ENCODE data around the gene C19orf25. TPM values are rescaled to one million over a fixed set of nuclear protein-coding genes. Genes with fewer than 3 reads are reported as not detected.

Gene C19orf25
- total RNA-seq, 1 donor = 37.7 TPM

DNA sequence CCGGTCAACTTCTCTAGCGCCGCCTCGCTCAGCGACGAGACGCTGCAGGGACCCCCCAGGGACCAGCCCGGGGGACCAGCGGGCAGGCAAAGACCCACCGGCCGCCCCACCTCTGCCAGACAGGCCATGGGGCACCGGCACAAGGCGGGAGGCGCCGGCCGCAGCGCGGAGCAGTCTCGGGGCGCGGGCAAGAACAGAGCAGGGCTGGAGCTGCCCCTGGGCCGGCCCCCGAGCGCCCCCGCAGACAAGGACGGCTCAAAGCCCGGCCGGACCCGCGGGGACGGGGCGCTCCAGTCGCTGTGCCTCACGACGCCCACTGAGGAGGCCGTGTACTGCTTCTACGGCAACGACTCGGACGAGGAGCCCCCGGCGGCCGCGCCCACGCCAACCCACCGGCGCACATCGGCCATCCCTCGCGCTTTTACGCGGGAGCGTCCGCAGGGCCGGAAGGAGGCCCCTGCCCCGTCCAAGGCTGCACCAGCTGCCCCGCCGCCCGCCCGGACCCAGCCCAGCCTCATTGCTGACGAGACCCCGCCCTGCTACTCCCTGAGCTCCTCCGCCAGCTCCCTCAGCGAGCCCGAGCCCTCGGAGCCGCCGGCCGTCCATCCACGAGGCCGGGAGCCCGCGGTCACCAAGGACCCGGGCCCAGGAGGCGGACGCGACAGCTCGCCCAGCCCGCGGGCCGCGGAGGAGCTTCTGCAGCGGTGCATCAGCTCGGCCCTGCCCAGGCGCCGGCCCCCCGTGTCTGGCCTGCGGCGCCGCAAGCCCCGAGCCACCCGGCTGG lies 11.3 kb downstream of the C19orf25 start:
- no peak for DNase-seq (ENCODE audit: low read depth in 2 of 3, low spot score in 2 of 3)

DNA sequence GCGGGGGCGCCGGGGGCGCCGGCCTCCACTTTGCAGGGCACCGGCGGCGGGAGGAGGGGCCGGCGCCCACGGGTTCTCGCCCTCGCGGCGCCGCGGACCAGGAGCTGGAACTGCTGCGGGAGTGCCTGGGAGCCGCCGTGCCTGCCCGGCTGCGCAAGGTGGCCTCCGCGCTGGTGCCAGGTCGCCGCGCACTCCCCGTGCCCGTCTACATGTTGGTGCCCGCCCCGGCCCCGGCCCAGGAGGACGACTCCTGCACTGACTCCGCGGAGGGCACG lies 11.9 kb downstream of the C19orf25 start:
- no peak for DNase-seq (ENCODE audit: low read depth in 2 of 3, low spot score in 2 of 3)

DNA sequence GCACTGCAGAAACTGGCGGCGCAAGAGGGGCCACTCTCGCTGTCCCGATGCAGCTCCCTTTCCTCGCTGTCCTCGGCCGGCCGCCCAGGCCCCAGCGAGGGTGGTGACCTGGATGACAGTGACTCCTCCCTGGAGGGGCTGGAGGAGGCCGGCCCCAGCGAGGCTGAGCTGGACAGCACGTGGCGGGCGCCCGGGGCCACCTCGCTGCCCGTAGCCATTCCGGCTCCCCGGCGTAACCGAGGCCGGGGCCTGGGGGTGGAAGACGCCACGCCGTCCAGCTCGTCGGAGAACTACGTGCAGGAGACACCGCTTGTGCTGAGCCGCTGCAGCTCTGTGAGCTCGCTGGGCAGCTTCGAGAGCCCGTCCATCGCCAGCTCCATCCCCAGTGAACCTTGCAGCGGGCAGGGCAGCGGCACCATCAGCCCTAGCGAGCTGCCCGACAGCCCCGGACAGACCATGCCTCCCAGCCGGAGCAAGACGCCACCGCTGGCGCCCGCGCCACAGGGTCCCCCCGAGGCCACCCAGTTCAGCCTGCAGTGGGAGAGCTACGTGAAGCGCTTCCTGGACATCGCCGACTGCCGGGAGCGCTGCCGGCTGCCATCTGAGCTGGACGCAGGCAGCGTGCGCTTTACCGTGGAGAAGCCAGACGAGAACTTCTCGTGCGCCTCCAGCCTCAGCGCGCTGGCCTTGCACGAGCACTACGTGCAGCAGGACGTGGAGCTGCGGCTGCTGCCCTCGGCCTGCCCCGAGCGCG lies 12.4 kb downstream of the C19orf25 start:
- no peak for DNase-seq (ENCODE audit: low read depth in 2 of 3, low spot score in 2 of 3)

DNA sequence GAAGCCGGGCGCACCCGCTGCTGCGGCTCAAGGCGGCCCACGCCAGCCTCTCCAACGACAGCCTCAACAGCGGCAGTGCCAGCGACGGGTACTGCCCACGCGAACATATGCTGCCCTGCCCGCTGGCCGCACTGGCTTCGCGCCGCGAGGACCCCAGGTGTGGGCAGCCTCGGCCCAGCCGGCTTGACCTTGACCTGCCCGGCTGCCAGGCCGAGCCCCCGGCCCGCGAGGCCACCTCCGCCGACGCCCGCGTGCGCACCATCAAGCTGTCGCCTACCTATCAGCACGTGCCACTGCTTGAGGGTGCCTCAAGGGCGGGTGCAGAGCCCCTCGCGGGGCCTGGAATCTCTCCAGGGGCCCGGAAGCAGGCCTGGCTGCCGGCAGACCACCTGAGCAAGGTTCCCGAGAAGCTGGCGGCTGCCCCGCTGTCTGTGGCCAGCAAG lies 13.0 kb downstream of the C19orf25 start:
- no peak for DNase-seq (ENCODE audit: low read depth in 2 of 3, low spot score in 2 of 3)

DNA sequence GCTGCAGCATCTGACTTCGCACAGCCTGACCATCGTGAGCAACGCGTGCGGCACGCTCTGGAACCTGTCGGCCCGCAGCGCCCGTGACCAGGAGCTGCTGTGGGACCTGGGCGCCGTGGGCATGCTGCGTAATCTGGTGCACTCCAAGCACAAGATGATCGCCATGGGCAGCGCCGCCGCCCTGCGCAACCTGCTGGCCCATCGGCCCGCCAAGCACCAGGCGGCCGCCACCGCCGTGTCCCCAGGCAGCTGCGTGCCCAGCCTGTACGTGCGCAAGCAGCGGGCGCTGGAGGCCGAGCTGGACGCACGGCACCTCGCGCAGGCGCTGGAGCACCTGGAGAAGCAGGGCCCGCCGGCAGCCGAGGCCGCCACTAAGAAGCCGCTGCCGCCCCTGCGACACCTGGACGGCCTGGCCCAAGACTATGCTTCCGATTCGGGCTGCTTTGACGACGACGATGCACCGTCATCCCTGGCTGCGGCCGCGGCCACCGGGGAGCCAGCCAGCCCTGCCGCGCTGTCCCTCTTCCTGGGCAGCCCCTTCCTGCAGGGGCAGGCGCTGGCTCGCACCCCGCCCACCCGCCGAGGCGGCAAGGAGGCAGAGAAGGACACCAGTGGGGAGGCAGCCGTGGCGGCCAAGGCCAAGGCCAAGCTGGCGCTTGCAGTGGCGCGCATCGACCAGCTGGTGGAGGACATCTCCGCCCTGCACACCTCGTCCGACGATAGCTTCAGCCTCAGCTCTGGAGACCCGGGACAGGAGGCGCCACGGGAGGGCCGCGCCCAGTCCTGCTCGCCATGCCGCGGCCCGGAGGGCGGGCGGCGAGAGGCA lies 13.6 kb downstream of the C19orf25 start:
- peak in 1 of 3 donors; percentile 59 for DNase-seq (ENCODE audit: low read depth in 2 of 3, low spot score in 2 of 3)

DNA sequence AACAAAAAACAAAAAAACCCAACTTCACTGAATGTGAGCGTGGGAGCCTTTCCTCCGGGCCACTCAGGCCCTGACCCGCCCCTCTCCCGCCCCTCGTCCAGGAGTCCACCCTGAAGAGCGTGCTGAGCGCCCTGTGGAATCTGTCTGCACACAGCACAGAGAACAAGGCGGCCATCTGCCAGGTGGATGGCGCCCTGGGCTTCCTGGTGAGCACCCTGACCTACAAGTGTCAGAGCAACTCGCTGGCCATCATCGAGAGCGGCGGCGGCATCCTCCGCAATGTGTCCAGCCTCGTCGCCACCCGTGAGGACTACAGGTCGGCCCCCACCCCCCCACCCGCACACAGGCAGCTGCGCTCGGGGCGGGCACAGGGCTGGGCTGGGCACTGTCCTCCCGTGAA lies 17.2 kb downstream of the C19orf25 start:
- no peak for DNase-seq (ENCODE audit: low read depth in 2 of 3, low spot score in 2 of 3)

DNA sequence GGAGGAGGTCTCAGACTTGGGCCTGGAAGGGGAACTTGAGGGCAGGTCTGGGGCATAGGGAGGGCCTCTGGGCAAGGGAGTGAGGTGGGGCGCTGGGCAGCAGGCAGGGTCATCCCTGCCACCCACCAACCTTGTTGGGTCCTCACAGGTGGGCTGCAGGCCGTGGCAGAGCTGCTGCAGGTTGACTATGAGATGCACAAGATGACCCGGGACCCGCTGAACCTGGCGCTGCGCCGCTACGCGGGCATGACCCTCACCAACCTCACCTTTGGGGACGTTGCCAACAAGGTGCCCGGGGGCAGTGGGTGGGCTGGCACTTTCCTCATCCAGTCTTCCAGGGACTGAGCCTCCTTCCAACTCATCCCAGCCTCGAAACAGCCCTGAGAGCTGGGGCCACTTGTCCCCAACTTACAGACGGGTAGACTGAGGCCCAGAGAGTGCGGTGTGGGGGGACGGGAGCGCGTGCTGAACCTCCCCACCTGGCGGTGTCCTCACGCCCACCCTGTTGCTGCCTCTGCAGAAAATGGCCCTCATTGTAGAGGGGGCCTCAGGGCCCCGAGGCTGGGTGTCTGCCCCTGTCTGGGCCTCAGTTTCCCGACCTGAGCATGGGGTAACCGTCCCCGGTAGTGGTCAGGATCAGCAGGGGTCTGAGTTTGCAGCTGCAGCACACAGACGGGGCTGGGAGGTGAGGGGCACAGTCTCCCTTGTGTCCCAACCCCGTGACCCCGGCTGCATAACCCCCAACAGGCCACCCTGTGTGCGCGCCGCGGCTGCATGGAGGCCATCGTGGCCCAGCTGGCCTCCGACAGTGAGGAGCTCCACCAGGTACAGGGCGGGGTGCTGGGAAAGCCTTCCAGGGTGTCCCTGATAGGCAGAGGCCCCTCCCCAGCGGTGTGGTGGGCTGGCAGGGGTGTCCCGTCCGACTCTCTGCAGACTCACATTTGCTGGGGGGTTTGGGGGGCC lies 18.7 kb downstream of the C19orf25 start:
- DNase-seq (ENCODE audit: low read depth in 2 of 3, low spot score in 2 of 3) = no peak

DNA sequence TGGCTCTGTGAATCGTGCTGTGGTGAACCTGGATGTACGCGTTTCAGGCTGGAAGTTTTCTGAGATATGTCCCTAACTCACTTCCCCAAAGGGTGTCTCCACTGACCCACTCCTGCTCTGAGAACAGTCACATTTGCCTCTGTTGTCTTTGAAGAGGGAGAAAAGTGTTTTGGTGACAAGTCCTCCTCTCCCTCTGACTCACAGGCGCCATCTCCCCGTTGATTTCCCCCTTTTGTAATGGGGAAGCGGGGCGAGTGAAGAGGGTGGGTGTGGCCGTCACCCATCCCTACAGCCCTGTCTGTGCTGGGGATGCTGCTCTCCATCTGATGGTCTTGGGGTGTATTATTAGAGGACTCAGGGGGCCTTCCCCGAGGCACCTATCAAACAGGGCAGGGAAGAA lies 19.5 kb downstream of the C19orf25 start:
- DNase-seq (ENCODE audit: low read depth in 2 of 3, low spot score in 2 of 3) = no peak

DNA sequence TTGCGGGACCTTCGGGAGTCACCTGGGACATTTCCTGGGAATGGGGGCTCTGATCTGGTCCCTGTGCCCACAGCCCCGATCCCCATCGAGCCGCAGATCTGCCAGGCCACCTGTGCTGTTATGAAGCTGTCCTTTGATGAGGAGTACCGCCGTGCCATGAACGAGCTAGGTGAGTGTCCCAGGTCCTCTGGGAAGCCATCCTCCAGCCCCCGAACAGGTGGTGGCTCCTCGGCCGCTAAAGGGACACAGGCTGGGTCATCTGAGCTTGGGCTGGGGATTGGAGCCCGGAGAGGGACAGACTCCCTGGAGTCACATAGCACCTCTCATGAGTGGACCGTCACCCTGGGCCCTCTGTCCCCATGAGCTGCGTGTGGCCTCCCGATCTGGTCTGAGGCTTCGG lies 21.1 kb downstream of the C19orf25 start:
- no peak for DNase-seq (ENCODE audit: low read depth in 2 of 3, low spot score in 2 of 3)

DNA sequence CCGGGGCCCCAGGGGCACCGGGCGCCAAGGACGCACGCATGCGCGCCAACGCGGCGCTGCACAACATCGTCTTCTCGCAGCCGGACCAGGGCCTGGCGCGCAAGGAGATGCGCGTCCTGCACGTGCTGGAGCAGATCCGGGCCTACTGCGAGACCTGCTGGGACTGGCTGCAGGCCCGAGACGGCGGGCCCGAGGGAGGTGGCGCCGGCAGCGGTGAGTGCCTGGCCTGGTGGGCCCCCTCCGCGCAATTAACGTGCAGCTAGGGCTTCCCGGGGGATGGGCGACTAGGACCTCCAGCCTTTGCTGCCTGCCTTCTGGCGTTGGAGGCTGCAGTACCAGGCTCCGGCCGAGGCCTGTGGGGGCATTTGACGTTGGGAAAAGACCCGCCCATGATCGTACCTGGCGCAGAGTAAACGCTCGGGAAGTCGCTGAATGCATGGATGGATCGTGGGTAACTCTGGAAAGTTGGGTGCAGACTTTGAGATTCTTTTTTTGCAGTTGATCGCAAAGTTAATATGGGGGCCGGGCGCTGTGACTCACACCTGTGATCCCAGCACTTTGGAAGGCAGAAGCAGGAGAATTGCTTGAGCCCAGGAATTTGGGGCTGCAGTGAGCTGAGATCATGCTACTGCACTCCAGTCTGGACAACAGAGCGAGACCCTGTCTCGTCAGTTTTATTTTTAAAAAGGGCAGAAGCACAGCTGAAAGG lies 21.8 kb downstream of the C19orf25 start:
- DNase-seq (ENCODE audit: low read depth in 2 of 3, low spot score in 2 of 3) = no peak

DNA sequence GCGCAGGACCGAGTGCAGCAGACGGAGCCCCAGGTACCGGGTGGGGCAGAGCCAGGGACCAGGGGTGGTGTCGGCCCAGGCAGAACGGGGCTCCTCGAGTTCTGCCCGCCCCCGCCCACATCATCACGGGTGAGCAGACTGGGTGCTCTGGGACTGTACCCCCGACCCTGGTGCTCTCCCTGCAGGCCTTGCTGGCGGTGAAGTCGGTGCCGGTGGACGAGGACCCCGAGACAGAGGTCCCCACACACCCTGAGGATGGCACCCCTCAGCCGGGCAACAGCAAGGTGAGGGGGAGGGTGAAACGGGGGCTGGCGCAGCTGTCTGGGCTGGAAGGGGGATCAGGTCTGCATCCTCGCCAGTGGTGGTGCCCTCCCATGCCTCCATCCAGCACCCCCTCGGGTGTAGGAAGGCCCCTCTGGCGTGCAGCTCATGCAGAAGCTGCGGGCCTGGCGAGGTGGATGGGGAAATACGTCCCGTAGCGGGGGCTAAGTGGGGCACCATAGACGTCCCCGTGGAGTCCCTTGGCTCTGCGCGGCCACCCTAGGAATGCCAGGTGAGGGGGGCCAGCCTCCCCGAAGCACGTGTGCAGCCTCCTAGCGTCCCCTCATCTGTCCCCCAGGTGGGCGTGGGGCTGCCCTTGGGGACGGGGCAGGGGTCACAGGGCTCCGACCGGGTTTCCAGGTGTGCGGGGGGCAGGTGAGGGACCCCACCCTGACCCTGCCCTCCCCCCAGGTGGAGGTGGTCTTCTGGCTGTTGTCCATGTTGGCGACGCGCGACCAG lies 22.7 kb downstream of the C19orf25 start:
- DNase-seq (ENCODE audit: low read depth in 2 of 3, low spot score in 2 of 3) = no peak

DNA sequence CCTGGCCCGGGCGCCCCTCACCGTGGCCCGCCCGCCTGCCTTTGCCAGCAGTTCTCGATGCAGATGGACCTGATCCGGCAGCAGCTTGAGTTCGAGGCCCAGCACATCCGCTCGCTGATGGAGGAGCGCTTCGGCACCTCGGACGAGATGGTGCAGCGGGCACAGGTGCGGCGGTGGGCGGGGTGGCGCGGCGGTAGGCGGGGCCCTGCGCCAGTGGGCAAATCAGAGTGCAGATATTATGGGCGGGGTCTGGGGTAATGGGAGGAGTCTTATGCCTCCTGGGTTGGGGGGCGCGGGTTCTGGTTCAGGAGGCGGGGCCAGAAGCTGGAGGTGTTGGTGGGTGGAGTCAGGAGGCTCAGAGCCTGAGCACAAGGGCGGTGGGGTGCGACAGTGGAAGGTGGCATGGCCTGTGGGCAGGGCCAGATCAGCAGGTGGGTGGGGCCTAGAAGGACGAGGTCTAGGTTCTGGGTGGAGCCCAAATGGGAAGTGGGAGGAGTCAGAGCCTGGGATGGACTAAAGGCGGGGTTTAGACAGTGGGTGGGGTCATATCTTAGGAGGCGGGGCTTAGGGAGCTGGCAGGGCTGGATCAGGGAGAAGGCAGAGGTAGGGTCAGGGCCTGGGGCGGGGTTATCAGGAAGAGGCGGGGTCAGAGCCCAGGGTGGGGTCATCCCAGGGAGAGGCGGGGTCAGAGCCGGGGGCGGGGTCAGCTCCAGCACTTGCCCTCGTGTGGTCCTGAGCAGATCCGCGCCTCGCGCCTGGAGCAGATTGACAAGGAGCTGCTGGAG lies 23.5 kb downstream of the C19orf25 start:
- peak in 2 of 3 donors; percentile 76 to 78 for DNase-seq (ENCODE audit: low read depth in 2 of 3, low spot score in 2 of 3)

DNA sequence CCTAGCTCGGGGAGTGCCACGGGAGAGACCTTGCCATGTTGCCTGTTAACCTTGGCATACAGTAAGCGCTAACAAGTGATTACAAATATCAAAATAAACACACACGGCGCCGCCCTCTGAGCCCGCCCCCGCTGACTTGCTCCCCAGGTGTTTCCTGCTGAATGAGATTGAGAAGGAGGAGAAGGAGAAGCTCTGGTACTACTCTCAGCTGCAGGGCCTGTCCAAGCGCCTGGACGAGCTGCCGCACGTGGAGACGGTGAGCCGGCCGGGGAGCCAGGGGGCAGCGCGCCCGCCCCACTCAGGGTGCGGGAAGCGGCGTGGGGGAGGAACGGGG lies 24.0 kb downstream of the C19orf25 start:
- DNase-seq (ENCODE audit: low read depth in 2 of 3, low spot score in 2 of 3) = peak in 2 of 3 donors; percentile 90 to 91

DNA sequence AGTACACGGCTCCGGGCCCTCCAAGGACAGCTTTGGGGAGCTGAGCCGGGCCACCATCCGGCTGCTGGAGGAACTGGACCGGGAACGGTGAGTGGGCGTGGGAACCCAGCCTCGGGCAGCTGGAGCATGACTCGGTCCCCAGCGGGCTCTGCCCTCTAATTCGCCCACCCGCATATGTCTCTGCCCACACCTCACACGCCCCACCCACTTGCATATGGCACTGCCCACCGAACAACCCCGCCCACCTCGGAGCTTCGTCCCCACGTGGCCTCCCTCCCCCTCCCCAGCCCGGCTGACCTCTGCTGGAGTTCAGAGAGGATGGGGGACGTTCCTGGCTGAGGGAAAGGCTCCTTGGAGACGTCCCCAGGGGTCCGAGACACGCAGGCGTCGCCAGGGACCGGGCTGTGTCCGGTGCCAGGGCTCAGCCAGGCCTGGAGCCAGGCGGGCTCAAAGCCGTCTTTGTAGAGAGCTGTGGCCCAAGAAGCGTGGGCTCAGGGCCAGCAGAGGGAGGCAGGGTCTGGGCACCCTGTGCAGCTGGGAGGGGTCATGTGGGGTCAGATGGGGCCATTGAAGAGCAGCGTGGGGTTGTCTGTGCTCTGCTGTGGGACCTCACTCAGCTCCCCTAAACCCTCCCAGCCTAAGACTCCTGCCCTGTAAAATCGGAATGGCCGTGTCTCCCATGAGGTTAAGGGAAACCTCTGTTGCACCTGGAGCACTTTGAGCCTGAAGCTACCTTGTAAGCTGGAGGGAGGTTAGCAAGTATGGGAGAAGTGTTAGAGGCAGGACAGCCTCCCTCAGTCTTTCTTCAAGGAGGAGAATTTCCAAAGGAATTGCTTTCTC lies 25.3 kb downstream of the C19orf25 start:
- peak in 1 of 3 donors; percentile 60 for DNase-seq (ENCODE audit: low read depth in 2 of 3, low spot score in 2 of 3)

DNA sequence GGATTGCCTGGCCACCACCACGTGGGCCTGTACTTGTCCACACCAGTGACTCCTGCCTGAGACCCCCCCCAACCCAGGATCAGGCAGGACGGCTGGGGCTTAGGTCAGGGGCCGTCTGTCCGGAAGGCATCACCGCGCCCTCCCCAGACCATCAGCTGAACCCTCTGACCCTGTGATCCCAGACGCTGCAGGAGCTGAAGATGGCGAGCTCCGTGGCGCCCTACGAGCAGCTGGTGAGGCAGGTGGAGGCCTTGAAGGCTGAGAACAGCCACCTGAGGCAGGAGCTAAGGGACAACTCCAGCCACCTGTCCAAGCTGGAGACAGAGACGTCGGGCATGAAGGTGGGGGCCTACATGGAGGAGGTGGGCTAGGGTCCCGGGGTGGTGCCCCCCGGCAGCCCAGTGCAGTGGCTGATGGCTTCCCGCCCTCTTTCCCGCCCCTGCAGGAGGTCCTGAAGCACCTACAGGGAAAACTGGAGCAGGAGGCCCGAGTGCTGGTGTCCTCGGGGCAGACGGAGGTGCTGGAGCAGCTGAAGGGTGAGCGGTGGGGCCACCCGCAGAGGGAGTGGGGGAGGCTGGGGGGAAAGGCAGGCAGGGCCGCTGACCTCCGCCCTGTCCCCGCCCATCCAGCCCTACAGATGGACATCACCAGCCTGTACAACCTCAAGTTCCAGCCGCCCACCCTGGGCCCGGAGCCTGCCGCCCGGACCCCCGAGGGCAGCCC lies 26.1 kb downstream of the C19orf25 start:
- DNase-seq (ENCODE audit: low read depth in 2 of 3, low spot score in 2 of 3) = no peak

DNA sequence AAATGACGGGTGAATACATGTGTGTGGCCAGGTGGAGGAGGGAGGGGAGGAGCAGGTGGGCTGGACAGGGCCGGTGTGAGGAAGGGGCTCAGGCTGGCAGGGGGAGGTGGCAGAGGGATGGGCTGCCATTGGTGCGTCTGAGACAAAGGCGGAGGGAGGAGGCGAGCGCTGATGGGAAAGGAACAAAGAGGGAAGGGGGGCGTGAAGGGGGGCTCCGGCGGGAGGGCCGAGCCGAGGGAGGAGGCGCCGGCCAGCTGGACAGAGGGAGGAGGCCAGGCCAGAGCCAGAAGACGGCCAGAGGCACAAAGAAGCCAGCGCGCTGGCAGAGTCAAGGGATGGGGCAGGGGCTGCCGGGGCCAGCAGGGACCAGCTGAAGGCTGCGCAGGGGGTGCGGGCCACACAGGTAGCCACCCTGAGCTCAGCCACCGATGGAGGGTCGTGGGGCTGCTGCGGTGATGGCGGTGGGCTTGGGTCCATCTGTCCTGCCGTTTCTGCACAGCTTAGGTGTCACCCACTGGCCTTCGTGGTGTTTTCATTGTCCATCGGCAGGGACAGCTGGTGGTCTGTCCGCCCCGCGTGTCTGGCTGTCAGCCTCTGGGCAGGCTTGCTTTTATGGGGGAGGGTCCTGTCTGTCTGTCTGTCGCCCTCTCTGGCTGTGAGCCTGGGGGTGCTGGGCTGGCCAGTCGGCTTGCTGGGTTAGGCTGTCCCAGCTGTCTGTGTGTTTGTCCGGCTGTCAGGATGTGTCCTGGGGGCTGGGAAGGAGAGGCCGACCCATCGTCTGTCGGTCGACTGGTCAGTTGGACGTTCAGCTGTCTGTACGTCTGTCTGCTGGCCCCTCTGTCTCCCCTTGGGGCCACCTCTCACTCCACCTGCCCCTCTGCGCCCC lies 26.9 kb downstream of the C19orf25 start:
- DNase-seq (ENCODE audit: low read depth in 2 of 3, low spot score in 2 of 3) = no peak
